NOMO-1 treated with dmso at 0.1 percent for 144 hours (cell line): ENCODE measurements around the gene ANTKMT.
"Not testable (repeated sequence)": the region's sequence is repeated elsewhere in the genome, so short reads cannot be mapped to it uniquely, and the experiment has no call there.

Experiments used
- DNase-seq: peaks from one replicate; lab custom pipeline; 2025; ENCODE audit not compliant: unreplicated experiment; lab: John Stamatoyannopoulos, UW

ANTKMT gene

DNA sequence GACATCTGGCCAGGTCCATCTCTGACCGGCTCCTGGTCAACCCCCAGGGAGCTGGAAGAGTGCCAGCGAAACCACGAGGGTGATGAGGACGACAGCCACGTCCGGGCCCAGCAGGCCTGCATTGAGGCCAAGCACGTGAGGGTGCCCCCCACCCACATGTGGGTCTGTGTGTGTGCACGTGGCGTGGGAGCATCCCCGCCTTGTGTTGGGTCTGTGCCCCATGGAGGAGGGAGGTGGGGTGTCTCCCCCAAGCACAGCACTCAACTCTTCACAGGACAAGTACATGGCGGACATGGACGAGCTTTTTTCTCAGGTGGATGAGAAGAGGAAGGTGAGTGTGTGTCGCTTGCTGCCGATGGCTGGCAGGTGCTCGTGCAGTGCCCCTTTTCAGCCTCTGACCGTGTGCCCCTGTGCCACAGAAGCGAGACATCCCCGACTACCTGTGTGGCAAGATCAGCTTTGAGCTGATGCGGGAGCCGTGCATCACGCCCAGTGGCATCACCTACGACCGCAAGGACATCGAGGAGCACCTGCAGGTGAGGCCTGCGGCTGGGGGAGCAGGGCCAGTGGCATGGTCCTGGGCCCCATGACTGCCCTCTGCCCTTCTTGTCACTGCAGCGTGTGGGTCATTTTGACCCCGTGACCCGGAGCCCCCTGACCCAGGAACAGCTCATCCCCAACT lies 39.1 kb upstream of the ANTKMT start:
- no peak for DNase-seq

- no peak for DNase-seq
These were observed 38.2 kb upstream of the ANTKMT start for GRCh38 chr16:682493-683395.

DNA sequence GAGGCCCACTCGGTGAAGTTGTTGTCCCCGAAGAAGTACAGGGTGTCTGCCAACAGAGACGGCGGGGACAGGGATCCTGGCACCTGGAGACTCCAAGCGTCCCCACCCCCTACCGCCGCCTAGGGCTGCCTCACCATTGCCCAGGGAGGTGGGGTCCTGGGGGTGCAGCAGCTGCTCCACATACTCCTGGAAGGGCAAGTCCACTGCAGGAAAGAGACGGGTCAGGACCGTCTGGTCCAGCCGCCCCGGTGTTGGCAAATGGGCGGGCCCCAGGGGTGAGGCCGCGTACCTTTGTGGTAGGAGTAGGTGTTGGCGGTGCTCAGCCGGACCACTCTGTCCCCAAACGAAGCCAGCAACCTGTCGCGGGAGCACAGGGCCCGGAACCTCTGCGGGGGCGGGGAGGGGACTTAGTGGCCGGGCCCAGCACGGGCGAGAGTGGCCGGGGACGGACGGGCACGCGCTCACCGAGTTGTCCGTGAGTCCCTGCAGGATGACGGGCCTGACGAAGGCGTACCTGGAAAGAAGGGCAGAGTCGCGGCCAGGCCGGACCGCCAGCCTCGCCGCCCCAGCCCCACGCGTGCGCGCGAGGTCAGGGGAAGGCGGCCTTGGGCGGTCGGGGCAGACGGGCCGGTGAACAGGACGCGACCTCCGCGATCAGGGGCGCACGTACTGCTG lies 37.4 kb upstream of the ANTKMT start:
- DNase-seq, result no peak

DNA sequence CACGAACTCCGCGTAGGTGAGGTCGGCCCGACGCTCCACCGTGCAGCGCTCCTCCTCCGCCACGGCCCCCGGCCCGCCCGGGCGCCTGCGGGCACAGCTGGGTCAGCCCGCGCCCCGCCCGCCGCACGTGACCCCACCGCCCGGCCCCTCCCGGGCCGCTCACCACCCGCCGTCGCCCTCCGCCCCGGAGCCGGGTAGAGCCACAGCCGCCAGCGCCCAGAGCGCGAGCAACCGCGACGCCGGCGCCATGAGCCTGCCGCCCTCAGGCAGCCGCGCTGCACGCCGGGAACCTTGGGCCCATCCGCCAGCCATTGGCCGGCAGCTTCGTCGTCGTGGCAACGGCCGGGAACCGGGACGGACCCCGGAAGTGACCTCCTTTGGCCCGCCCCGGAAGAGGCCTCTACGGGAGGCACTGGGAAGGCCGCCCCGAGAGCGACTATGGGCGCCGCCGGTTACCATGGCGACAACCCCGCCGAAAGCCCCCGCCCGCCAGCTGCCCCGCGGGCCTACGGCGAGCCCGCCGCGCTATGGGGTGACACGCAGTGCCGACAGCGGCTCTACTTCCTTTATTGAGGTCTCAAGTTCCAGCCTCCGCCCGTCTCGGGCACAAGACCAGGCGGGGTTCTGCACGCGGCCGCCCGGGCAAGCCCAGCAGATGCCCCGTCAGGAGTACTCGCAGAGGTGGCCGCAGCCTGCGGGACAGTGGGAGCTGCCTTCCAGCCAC lies 36.7 kb upstream of the ANTKMT start, which contains the start of gene JMJD8:
TSS of gene JMJD8 (minus strand) at position 264 of the 724 bp plus-strand sequence. CDS start at position 249, 15 bp downstream.
- peak; percentile 91 for DNase-seq

DNA sequence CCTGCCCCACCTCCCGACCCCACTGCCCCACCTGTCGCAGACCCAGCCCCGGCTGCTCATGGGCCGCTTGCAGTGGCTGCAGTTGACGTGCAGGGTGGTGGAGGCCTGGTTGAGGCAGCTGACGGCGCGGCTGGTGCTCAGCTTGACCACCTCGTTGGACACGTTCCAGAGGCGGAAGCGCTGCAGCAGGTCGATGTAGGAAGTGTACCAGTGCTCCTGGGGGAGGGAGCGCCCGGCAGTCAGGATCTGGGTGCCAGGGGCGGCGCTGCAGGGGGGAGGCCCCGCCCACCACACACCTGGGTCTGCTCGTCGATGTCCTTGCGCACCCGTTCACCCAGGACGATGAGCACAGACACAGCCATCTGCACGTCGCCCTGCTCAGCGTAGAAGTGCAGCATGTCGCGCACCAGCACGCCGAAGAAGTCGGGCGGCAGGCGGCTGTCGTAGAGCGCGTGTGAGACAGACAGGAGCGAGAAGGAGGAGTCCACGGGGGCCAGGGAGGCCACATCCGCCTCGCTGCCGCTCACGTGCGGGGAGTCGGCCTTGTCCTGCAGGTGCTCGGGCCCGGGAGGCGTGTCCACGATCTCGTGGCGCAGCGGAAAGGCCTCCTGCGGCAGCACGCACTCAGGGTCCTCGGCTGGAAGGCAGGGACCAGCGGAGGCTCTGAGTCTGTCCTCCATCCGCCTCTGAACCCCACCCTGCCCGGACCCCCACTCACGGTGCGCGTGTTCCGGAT lies 35.8 kb upstream of the ANTKMT start:
- no peak for DNase-seq

GRCh38 chr16:685967-686366 lies 35.0 kb upstream of the ANTKMT start:
- no peak for DNase-seq

DNA sequence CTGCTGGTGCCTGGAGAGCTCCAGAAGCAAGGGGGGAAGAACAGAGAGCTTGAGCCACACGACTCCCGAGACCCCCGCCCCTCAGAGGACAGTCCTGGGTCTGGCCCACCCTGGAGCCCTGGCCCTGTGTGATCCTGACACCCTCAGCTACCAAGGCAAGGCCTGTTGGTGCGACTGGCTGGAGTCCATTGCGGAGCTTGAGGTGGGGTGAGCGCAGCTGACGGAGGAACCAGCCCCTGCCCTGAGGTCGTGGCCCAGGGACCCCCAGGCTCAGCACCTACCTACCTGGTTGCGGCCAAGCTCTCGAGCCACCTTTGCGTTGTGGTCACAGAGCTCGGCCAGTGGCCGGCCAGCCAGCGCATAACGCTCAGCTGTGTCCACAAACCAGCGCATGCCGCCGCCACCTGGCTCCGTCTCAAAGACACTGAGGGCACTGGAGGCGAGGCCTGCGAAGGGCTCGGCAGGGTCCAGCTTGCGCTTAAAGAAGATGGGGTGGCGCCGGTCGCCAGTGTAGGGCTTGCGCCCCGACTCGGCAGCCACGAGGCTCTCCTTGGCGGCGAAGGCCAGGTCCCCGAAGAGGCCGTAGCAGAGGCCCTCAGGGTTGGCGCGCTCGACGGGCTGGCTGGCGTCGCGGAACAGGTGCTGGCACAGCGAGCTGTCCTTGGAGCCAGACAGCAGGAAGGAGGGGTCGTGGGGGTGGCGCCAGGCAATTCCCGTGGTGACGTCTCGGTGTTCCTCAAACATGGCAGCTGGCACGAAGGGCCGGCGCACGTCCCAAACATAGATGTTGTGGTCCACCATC lies 34.3 kb upstream of the ANTKMT start:
- DNase-seq, result no peak

GRCh38 chr16:687499-687898 lies 33.4 kb upstream of the ANTKMT start:
- no peak for DNase-seq

DNA sequence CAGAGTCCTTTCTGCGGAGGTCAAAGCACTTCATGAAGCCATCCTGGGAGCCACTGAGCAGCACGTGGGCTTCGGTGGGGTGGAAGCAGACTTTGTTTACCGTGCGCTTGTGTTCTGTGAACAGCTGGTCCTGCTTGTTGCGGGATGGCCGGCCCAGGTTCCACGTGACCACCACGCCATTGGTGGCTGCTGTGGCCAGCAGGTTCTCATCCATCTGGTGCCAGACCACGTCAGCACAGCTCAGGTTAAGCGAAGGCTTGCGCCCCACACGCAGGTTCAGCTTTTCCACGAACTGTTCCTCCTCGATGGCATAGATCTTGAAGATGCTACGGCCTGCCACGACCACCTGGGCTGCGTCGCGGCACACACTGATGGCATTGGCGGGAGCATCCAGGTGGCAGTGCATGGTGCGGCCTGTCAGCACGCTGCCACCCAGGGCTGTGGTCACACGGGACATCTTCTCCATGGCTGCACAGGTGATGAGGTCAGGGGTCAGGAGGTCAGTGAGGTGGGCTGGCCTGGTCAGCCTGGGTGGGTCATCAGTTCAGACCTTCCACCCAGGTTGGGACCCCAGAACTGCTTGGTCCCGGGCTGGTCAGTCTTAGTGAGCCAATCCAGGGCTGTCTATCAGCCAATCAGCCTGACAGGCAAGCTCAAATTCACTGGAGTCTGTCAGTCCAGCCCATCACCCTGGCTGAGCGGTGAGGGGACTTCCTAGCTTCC lies 31.6 kb upstream of the ANTKMT start:
- DNase-seq, result no peak

GRCh38 chr16:691242-691641 lies 29.7 kb upstream of the ANTKMT start:
- not testable (repeated sequence) for DNase-seq

DNA sequence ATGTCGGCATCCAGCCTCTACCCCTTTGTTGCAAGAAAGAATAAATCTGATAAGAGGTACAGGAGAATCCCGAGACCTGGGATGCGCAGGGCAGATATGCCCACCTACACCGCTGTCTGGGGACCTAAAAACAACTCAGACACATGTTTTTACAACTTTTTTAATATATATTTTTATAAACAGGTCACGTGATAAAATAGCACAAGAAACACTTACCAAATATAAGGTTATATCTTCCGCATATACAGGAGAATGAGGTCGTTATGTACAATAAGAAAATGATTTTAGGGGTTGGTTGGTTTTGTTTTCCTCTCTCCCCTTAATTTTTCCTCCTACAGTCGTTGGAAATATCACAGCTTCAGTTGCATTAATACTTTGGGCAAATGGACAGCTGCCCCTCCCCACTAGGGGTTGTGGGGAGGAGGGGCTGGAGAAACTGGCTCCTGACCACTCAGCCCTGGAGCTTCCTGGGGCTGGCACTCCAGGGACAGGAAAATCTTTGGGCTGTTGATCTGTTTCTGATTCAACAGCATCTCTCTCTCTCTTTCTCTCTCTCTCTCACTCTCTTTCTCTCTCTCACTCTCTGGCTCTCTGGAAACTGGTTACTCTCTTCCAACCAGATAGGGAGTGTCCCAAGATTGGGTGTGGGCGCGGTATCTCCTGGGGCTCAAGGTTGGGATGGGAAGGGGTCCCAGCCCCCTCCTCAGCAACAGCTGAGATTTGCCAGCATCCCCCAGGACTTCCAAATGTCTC lies 28.4 kb upstream of the ANTKMT start:
- no peak for DNase-seq

GRCh38 chr16:693364-693763 lies 27.6 kb upstream of the ANTKMT start:
- DNase-seq, result no peak

GRCh38 chr16:693766-694165 lies 27.2 kb upstream of the ANTKMT start:
- no peak for DNase-seq

DNA sequence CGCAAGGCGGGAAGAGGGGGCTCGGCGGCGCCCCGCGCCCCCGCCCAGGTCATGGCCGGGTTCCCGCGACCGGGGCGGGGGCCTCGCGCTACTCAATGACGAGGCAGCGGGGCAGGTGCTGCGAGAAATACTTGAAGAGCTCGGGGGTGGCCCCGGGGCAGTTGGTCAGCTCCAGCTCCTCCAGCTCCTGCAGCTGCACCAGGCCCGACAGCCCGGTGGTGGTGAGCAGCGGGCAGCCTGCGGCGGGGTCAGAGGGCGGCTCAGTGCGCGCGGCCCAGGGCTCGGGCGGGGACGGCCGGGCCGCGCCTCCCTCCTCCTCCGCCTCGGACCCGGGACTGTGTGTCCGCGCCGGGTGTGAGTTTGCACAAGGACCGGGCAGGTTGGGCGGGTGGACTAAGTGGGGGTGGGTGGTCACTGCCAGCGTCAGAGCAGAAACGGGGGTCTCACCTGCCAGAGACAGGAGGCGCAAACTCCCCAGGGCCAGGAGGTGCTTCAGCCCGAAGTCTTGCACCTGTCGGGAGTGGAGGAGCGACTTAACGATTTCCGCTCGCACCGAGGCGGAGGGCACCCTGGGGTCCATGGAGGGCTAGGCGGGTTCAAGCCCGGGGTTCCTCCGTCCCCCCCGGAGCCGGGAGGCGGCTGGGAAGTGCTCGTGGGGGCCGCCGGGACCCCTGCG lies 26.6 kb upstream of the ANTKMT start:
- no peak for DNase-seq

DNA sequence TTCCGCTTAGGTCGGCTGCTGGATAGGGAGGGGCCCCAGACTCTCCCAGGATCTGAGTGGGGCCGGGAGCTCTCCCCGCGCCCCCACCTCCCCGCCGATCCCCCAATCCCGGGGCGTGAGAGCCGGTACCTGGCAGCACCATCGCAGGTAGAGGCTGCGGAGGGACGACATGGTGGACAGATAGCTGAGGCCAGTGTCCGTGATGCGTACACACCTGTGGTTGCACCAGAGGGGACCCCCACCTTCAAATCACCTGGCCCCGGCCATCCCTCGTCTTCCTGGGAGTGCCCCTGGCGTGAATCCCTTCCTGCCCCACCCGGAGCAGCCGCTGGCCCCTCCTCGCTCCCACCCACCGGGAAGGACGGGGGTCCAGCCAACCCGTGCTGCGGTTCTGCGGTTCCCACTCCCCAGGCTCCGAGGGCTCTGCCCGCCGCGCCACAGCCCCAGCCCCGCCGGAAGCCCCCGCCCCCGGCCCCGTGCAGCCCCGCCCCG lies 26.0 kb upstream of the ANTKMT start:
- DNase-seq, result no peak

- DNase-seq, result no peak
These were observed 25.4 kb upstream of the ANTKMT start for GRCh38 chr16:695355-696089.
